ENCODE data around the gene ATG7. TPM values are rescaled to one million over a fixed set of nuclear protein-coding genes. Genes with fewer than 3 reads are reported as not detected.
"Not testable (repeated sequence)": the region's sequence is repeated elsewhere in the genome, so short reads cannot be mapped to it uniquely, and the experiment has no call there.

ATG7 gene
- total RNA-seq, 2 donors from 2014 or later: 33.9 to 38.4 TPM

GRCh38 chr3:11457135-11457534 is 184.9 kb downstream of the ATG7 start:
- DNase-seq: no peak
- no peaks in the 10 kb centered on the region for H3K27me3 ChIP-seq (ENCODE audit: control insufficient read depth, insufficient read depth, low read length, poor library complexity, severe bottlenecking)
- Mint-ChIP-seq H3K4me3 (no peak overlapping the region), H3K27me3 (ENCODE audit: insufficient read depth) (no peaks in the 10 kb centered on the region), H3K36me3 (ENCODE audit: low read depth) (no peaks in the 10 kb centered on the region), H3K27ac (no peak overlapping the region), H3K4me1 (peaks cover 24% of the 10 kb centered on the region), H3K9me3 (no peaks in the 10 kb centered on the region)
- no peak overlapping the region for H3K9ac ChIP-seq (ENCODE audit: extremely low read depth, low read length, poor library complexity, severe bottlenecking)
- H3K4me3 ChIP-seq (ENCODE audit: low read length): no peak overlapping the region
- H3K9me3 ChIP-seq (ENCODE audit: control insufficient read depth, low read length): no peaks in the 10 kb centered on the region
- no peak overlapping the region for H3K27ac ChIP-seq (ENCODE audit: low read depth, low read length)
- 94 to 100% methylated on average over 1 to 4 of the region's 4 CpGs for WGBS, 2 experiments (ENCODE audit: insufficient coverage in 1 of 2, insufficient read length in 1 of 2)
- no peaks in the 10 kb centered on the region for H3K4me1 ChIP-seq (ENCODE audit: control insufficient read depth, insufficient read depth, low read length)
- no peaks in the 10 kb centered on the region for H3K36me3 ChIP-seq (ENCODE audit: control insufficient read depth, insufficient read depth, low read length)
- no peak for TF ChIP-seq CTCF (conservative IDR thresholded peaks at IDR 0.05)

DNA sequence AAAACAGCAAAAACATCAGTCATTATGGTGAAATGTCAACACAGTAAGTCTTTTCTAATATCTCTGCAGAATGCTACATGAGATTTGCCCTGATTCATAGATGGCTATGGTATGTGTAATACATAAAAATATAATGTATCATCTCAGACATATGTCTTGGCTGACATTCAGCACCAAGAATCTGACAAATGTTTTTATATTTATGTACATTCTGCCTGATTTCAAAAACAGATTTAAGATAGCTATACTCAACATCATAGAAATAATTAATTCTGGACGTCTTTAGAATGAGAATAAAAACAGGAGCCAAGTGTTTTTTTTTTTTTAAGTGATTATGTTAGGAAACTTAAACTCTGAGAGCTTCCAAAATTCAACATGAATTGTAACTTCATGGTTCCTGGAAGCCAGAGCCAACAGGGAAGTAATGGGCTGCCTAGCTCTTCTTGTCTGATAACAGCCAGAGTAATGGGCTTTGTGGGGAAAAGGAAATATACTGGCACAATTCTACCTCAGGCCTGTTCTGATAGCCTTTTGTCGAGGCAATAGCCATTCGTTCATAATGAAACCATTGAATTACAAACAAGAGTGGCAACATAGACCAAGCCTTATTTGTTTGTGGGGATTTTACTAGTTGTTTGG is 187.1 kb downstream of the ATG7 start:
- no peaks in the 10 kb centered on the region for H3K27me3 ChIP-seq (ENCODE audit: control insufficient read depth, insufficient read depth, low read length, poor library complexity, severe bottlenecking)
- DNase-seq: no peak
- Mint-ChIP-seq H3K4me3 (no peak overlapping the region), H3K27ac (no peak overlapping the region), H3K9me3 (no peaks in the 10 kb centered on the region), H3K4me1 (peaks cover 13% of the 10 kb centered on the region), H3K36me3 (ENCODE audit: low read depth) (no peaks in the 10 kb centered on the region), H3K27me3 (ENCODE audit: insufficient read depth) (no peaks in the 10 kb centered on the region)
- no peak overlapping the region for H3K27ac ChIP-seq (ENCODE audit: low read depth, low read length)
- no peaks in the 10 kb centered on the region for H3K36me3 ChIP-seq (ENCODE audit: control insufficient read depth, insufficient read depth, low read length)
- no peaks in the 10 kb centered on the region for H3K9me3 ChIP-seq (ENCODE audit: control insufficient read depth, low read length)
- no peak overlapping the region for H3K9ac ChIP-seq (ENCODE audit: extremely low read depth, low read length, poor library complexity, severe bottlenecking)
- no peak for TF ChIP-seq CTCF (conservative IDR thresholded peaks at IDR 0.05)
- no peaks in the 10 kb centered on the region for H3K4me1 ChIP-seq (ENCODE audit: control insufficient read depth, insufficient read depth, low read length)
- 73 to 80% methylated on average over 3 of the region's 3 CpGs for WGBS, 2 experiments (ENCODE audit: insufficient coverage in 1 of 2, insufficient read length in 1 of 2)
- H3K4me3 ChIP-seq (ENCODE audit: low read length): no peak overlapping the region

GRCh38 chr3:11461226-11461625 is 189.0 kb downstream of the ATG7 start:
- Histone ChIP-seq H3K4me1 (ENCODE audit: control insufficient read depth, insufficient read depth, low read length) (no peaks in the 10 kb centered on the region), H3K27me3 (ENCODE audit: control insufficient read depth, insufficient read depth, low read length, poor library complexity, severe bottlenecking) (no peaks in the 10 kb centered on the region), H3K36me3 (ENCODE audit: control insufficient read depth, insufficient read depth, low read length) (no peaks in the 10 kb centered on the region), H3K4me3 (ENCODE audit: low read length) (no peak overlapping the region), H3K9me3 (ENCODE audit: control insufficient read depth, low read length) (no peaks in the 10 kb centered on the region), H3K9ac (ENCODE audit: extremely low read depth, low read length, poor library complexity, severe bottlenecking) (no peak overlapping the region), H3K27ac (ENCODE audit: low read depth, low read length) (peak overlapping the region; percentile 16)
- no peak for DNase-seq
- no peak overlapping the region for H3K4me3 Mint-ChIP-seq
- TF ChIP-seq CTCF (conservative IDR thresholded peaks at IDR 0.05): no peak
- no peak overlapping the region for H3K27ac Mint-ChIP-seq
- H3K9me3 Mint-ChIP-seq: no peaks in the 10 kb centered on the region
- no peaks in the 10 kb centered on the region for H3K27me3 Mint-ChIP-seq (ENCODE audit: insufficient read depth)
- H3K4me1 Mint-ChIP-seq: peaks cover 13% of the 10 kb centered on the region
- 80 to 90% methylated on average over 1 to 3 of the region's 3 CpGs for WGBS, 2 experiments (ENCODE audit: insufficient coverage in 1 of 2, insufficient read length in 1 of 2)
- no peaks in the 10 kb centered on the region for H3K36me3 Mint-ChIP-seq (ENCODE audit: low read depth)

- not testable (repeated sequence) for H3K27ac Mint-ChIP-seq; H3K4me1 ChIP-seq (ENCODE audit: control insufficient read depth, insufficient read depth, low read length); H3K9me3 ChIP-seq (ENCODE audit: control insufficient read depth, low read length); DNase-seq; H3K36me3 ChIP-seq (ENCODE audit: control insufficient read depth, insufficient read depth, low read length); H3K4me1 Mint-ChIP-seq; H3K27ac ChIP-seq (ENCODE audit: low read depth, low read length); H3K27me3 ChIP-seq (ENCODE audit: control insufficient read depth, insufficient read depth, low read length, poor library complexity, severe bottlenecking); H3K36me3 Mint-ChIP-seq (ENCODE audit: low read depth); H3K4me3 ChIP-seq (ENCODE audit: low read length); H3K9me3 Mint-ChIP-seq; H3K9ac ChIP-seq (ENCODE audit: extremely low read depth, low read length, poor library complexity, severe bottlenecking); H3K27me3 Mint-ChIP-seq (ENCODE audit: insufficient read depth); H3K4me3 Mint-ChIP-seq
- 86 to 90% methylated on average over 2 to 4 of the region's 4 CpGs for WGBS, 2 experiments (ENCODE audit: insufficient coverage in 1 of 2, insufficient read length in 1 of 2)
Observed at GRCh38 chr3:11462673-11463072, 190.5 kb downstream of the ATG7 start.
